GM18517 (cell line): Measurements from ENCODE around the gene CREBBP.
"Not testable (repeated sequence)": the region's sequence is repeated elsewhere in the genome, so short reads cannot be mapped to it uniquely, and the experiment has no call there.

Experiments used
- ATAC-seq: cut with Tn5 transposase; IDR thresholded peaks from one replicate; pipeline ENCODE4 v1.9.1; 2021; ENCODE audit warnings: mild to moderate bottlenecking, moderate library complexity; ENCODE audit not compliant: unreplicated experiment

CREBBP gene

DNA sequence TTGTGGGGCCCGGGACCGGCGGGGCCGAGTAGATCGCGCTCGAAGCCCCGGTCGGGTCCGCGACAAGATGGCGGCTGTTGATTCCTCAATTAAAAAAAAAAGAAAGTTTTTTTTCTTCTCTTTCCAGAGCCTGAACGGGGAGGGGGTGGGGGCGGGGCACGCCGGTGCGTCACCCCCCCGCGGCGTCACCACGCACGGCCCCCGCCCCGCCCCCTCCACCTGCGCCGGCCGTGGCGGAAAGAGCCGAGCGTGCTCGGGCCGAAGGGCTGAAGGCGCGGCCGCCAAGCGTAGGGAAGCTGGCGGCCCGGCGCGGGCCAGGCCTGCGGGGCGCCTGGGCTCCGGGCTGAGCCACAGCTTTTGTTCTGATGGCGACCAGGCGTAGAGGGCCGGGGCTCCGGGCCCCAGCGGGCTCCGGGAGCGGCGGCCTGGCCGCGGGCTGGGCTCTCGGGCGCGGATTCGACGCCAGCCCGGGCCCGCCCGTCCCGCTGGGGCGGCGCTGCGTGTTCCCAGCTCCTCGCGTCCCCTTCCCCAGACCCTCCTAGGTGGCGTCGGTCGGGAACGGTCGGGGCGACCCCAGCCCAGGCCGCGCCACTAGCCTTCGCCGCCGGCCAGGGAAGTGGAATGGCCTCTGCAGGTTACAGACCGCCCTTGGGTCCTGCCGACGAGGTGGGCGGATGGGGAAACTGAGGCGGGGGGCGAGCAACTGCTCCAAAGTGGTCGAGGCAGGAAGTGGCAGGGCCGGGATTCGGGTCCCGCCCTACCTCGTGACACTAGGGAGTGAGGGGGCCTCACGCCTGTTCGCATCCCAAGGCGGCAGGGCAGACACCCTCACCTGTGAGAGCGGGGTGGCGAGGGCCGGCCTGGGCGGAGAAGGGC lies at the start of gene CREBBP:
Gene CREBBP (minus strand): TSS at position 91 of the 876 bp plus-strand sequence. CDS start 797 bp downstream, outside the sequence.
- ATAC-seq: peak; percentile 78

DNA sequence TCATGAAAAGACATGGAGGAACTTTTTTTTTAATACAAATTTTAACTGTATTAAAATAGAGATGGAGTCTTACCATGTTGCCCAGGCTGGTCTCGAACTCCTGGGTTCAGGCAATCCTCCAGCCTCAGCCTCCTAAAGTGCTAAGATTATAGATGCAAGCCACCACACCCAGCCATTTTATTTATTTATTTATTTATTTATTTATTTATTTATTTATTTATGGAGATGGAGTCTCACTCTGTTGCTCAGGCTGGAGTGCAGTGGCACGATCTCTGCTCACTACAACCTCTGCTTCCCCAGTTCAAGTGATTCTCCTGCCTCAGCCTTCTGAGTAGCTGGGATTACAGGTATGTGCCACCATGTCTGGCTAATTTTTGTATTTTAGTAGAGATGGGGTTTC lies 46.6 kb upstream of the CREBBP start:
- not testable (repeated sequence) for ATAC-seq

DNA sequence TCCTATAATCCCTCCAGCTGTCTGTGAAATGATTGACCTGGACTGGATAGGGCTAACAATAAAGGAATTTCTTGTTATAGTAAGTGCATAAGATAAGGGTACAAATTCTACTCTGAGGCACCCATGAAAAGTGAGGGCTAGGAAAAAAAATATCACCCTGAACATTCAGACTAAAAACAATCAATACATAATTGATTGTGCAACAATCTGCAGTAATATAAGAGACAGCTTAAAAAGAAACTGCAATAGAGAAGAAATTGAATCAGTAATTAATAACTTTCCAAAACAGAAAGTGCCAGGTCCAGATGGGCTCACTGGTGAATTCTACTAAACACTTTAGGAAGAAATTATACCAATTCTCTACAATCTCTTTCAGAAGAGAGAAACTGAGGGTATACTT lies 44.2 kb upstream of the CREBBP start:
- ATAC-seq: no peak

DNA sequence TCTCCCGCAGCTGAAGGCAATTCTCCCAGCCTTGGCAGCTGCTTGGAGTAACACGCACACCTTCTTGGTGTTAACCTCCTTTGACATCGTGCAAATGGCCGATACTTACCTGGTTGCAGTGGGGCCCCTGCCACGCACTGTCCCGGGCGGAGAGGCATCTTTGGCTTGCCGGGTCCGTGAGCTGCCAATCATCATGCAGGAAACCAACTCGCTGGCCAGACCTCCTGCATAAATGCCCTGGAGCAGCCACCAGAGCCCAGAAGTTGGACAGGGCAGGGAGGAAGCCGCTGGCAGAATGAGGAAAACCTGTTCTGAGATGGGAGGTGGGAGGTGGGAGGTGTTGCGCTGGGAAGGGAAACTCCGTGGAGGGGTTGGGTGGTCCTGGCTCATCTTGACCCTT lies 41.7 kb upstream of the CREBBP start:
- ATAC-seq: no peak

DNA sequence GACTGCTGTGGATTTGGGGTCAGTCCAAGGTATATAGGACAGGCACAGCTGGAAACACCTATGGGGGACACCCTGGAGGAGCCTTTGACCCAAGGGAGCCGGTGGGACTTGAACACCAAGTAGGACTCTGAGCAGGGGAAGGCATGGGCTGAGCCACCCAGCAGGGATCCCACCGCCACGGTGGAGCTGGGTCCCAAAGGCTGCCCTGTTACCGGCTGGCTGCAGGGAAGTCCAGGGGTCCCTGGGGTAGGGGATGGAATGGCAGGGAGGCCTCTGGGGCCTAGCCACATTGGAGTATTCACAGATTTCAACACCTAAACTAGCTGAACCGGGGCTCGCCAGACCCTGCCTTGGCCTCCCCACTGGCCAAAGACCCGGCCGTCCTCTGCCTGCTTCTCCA lies 39.7 kb upstream of the CREBBP start:
- ATAC-seq: no peak

DNA sequence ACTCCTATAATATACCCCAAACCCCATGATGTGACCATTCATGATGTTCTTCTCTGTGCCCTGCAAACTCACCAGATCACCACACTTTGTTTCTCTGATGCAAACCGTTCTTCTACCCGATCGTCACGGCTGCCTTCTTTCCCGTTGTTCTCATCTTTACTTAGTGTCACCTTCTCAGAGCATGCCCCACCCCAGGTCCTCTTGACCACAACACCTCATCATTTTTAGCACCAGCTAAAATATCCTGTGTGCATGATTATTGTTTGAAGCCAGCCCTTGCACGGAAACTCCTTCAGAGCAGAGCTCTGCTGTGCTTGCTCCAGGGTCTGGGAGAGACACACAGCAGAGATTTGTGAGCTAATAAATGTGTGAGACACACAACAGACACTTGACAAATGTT lies 38.9 kb upstream of the CREBBP start:
- no peak for ATAC-seq

DNA sequence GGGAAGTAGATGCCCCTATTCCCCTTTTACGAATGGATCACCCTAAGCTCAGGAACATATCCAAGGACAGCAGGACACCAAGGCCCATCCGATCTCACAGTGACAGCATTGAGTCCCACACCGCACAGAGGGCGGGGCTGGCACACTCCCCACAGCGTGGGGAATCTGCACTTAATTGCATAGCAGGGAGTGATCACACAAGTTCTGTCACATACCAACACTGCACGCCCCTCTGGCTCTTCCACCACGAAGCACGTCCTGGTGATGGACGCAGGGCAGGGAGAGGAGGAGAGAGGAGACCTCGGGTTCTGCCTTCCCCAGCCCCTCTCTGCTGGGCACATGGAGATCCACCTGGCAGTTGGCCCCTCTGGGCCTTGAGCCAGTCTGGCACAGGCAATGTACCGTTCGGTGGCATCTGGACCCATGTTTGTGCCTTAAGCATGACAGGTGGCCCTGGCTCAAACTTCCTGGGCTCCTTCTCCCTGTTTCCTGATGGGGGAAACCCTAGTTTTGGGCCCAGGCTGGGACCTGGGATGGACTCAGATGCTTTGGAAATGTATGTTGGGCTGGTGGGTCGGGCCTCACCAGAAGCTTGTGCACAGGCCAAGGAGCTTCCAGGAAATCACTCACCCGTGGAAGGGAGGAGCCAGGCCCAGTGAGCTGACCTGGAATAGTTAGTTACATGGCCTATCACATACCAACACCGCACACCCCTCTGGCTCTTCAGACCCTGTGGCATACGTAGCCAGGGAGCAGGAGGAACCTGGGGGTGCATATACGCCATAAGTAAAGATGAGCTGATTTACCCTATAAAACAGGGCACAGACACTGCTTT lies 35.1 kb upstream of the CREBBP start:
- no peak for ATAC-seq

DNA sequence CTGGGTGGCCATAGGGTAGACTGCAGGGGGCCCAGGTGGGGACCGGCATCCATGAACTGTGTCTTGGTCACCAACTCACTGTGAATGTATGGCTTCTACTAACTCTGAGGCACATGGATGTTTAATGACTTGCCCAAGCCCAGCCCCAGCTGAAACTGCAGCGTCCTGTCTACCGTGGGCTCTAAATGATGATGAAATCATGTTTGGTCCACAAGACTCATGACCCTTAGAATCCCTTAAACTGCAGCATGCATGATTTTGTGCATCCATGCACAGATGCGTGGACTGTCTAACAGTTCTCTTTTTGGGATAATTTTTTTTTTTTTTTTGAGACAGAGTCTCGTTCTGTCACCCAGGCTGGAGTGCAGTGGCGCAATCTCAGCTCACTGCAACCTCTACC lies 32.4 kb upstream of the CREBBP start:
- ATAC-seq: no peak

DNA sequence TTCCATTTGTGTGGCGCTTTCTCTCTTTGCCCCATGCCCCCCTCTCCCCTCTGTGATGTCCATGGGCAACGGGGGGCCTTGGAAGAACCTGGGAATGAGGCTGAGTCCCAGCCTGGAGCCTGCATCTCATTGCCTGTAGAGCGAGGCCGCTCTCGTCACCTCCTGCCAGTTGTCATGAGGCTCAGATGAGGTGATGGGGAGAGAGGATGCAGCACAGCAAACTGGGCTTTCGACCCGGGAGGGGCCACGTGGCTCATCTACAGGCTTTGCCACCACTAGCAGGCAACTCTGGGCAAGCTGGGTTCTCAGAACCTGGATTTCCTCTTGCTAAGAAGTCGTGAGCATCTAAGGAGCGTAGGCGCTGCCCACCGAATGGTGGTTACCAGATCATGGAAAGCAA lies 31.9 kb upstream of the CREBBP start:
- no peak for ATAC-seq

DNA sequence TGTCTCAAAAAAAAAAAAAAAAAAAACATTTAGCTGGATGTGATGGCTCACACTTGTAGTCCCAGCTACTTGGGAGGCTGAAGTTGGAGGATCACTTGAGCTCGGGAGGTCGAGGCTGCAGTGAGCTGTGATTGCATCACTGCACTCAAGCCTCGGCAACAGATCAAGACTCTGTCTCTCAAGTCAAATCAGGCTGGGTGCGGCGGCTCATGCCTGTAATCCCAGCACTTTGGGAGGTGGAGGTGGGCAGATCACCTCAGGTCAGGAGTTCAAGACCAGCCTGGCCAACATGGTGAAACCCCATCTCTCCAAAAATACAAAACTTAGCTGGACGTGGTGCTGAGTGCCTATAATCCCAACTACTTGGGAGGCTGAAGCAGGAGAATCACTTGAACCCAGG lies 31.2 kb upstream of the CREBBP start:
- ATAC-seq: not testable (repeated sequence)

DNA sequence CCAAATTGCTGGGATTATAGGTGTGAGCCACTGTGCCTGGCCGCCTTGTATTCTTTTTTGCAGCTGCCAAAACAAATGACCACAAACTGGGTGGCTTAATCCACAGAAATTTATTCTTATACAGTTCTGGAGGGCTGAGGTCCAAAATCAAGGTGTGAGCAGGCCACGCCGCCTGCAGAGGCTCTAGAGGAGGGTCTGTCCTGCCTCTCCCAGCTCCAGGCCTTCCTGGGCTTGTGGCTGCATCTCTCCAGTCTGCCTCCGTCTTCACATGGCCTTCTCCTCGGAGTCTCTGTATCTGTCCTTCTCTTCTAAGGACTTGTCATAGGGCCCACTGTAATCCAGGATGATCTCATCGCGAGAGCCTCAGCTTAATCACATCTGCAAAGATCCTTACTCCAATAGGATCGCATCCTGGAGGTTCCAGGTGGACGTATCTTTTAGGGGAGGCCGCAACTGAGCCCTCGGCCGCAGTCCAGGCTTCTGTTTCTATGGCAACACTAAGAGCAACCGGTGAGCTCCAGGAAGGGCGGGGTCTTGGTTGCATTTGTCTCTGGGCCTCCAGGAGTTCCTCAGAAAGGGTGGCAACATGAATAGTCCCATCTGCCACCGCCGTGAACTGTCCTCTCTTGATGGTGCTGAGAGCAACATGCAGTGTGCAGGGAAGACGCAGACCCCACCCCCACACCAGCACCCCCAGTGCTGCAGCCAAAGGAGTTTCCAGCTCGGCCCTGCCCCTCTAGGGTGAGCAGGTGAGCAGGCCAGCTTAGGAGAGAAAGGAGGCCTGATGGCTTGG lies 29.5 kb upstream of the CREBBP start:
- no peak for ATAC-seq

DNA sequence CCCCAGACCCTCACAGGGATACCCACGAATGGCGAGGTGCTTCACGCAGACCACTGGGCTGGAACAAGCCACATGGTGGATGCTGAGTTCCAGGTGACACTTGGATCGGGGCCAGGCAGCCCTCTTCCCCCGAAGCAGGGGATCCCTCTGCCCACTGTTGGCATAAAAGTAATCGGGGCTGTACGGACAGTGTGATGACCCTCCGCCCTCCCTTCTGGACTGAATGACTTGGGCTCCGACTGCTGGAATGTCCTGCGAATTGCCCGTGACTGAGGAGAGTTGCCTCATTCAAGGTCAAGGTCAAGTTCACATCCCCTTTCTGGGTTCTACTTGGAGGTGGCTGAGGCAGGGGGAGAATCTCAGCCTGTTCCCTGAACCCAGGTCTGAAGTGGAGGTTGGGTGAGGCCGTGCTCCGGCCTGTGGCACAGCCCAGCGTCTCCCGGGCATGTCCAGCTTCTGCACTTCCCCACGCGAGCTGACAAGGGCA lies 28.5 kb upstream of the CREBBP start:
- no peak for ATAC-seq

DNA sequence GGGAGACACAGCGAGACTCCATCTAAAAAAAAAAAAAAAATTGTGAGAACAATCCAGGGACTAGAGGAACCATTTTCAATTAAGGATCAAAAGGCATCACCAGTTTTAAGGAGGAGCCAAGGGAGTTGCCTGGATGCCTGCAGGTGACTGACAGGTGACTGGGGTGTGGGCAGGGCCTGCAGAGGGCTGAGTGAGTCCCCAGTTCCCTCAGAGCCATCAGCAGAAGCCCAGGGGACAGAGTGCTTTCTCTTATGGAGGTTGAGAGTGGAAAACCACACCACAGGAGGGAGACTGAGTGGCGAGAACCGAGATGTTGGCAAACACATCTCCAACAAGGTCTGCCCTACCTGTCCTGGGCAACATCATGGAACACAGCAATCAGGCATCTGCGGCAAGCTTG lies 27.1 kb upstream of the CREBBP start:
- ATAC-seq: no peak

DNA sequence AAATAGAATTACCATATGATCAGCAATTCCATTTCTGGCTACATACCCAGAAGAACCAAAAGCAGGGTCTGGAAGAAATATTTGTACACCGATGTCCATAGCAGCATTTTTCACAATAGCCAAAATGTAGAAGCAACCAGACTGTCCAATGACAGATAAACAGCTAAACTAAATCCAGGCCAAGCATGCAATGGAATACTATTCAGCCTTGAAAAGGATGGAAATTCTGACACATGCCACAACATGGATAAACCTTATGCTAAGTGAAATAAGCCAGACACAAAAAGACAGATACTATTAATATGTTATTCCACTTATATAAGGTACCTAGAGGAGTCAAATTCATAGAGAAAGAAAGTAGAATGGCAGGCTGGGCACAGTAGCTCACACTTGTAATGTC lies 25.9 kb upstream of the CREBBP start:
- ATAC-seq: no peak

DNA sequence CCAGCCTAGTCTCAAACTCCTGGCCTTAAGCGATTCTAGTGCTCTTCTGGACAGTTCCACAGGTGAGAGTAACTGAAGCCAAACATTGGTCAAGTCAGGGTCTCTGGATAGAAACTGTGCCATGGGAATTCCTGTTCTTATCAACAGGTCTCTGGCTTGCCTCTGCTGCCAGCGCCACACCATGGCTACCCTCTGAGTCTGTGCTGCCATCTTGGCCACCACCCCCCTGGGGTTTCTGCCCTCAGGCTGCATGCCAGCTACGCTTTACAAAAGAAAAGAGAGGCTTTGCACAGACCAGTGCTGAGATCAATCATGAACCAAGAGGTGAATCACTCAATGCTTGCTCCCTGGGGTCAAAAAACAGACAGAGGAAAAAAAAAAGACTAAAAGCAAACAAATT lies 24.4 kb upstream of the CREBBP start:
- no peak for ATAC-seq

DNA sequence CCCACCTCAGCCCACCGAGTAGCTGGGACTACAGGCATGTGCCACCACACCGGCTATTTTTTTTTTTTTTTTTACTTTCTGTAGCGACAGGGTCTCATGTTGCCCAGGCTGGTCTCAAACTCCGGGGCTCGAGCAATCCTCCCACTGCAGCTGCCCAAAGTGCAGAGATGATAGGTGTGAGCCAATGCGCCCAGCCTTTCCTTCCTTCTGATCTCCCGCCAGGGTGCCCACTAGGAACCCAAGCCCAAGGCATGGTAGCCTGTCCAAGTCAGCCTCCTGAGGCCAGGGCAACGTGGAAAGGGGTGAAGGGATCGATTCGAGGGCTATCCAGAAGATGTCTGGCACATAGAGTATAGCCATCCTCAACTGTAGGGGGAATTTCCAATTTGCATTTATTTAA lies 9.6 kb upstream of the CREBBP start:
- ATAC-seq: no peak

DNA sequence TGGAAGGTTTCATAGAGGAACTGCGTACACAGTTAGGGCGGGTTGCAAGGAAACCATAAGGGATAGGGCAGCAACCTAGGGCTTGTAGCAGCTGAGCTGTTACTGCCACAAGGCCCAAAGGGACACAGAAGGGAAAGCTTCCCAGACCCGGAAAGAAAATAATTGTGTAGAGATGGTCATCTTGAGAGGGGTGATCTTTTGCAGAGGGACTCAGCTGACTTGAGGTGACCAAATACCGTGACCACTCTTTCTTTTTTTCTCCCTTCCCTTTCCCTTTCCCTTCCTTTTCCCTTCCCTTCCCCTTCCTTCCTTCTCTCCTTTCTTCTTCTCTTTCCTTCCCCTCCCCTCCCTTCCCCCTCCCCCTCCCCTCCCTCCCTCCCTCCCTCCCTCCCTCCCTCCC lies 8.5 kb upstream of the CREBBP start:
- no peak for ATAC-seq

DNA sequence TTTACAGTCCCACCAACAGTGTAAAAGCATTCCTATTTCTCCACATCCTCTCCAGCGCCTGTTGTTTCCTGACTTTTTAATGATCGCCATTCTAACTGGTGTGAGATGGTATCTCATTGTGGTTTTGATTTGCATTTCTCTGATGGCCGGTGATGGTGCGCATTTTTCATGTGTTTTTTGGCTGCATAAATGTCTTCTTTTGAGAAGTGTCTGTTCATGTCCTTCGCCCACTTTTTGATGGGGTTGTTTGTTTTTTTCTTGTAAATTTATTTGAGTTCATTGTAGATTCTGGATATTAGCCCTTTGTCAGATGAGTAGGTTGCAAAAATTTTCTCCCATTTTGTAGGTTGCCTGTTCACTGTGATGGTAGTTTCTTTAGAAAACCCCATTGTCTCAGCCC lies 5.5 kb upstream of the CREBBP start:
- not testable (repeated sequence) for ATAC-seq

DNA sequence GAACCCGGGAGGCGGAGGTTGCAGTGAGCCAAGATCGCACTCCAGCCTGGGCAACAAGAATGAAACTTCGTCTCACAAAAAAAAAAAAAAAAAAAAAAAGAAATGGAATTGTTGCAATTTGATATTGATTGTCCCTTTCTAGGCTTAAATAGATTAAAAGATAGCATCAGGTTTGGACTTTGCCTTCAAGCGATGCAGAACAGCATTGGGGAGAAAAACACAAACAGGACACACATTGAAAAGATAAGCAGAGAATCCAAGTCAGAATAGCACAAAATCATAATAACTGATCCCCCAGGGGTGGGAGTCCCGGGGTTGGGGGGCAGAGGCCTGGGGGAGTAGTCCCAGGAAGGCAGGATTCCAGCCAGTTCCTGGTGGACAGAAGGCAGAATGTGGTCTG lies 3.9 kb upstream of the CREBBP start:
- ATAC-seq: no peak

DNA sequence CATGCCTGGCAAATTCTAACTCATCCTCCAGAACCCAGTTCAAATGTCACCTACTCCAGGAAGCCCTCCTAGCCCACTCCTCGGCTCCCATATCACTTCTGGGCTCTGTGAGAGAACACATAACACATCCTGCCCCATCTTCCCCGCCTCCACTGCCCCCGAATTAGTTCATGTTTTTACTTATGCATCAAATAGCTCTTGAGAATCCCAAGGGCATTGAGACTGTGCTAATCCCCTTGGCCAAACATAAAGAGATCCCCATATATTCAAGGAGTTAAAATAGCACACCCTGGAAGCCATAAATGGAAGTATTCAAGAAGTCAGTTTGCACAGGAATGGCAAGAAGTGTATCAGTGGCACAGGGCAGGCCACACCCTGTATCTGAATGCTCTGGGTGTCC lies 2.0 kb upstream of the CREBBP start:
- ATAC-seq: no peak

DNA sequence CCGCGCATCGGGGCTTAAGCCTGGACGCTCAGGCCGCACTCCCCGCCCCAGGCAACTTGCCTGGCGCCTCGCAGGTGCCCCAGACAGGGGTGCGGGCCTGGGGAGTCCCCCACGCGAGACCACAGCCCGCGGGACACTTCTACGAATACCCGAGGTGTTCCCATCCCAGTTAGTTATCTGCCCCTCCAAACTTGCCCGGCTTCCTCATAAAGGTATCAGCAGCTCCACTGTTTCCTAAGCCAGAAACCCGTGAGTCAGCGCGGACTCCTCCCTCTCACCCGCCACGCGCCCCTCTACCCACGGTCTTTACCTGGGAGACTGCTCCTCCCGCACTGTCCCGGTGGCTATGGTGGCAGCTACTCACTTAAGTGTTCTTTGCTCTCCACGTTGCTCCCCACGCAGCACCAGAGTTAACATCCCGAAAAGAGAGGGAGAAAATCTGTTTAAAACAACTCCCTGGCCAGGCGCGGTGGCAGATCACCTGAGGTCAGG lies 1.0 kb upstream of the CREBBP start:
- no peak for ATAC-seq
